ENCODE measurements around the gene NR2F2.

NR2F2 gene

DNA sequence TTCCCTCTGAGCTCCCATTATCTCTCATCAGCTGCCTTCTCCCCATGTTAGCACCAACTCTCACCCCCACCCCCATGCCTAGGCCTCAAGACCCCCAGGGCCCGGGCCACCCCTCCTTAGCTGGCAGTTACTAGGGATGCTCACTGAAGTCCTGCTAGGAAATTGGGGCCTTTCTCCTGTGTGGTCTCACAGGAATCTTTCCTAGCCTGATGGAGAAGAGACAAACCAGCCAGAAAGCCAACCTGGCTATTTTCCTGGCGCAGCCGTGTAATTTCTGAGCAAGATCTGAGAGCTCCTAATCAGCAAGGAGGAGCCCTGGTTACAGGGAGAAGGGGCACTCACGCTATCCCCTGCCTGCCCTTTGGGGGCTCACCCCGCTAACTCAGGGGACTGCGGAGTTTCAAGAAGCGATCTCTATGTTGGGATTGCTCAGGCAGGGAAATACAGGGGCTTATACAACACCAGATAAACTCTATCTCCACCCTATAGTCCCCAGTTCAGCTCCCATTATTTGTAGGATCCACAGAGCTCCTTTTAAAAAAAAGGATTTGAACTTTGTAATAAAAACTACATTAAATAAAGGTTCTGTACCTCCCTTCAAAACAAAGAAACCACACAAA is 25.2 kb downstream of the NR2F2 start:
- no peak for DNase-seq

DNA sequence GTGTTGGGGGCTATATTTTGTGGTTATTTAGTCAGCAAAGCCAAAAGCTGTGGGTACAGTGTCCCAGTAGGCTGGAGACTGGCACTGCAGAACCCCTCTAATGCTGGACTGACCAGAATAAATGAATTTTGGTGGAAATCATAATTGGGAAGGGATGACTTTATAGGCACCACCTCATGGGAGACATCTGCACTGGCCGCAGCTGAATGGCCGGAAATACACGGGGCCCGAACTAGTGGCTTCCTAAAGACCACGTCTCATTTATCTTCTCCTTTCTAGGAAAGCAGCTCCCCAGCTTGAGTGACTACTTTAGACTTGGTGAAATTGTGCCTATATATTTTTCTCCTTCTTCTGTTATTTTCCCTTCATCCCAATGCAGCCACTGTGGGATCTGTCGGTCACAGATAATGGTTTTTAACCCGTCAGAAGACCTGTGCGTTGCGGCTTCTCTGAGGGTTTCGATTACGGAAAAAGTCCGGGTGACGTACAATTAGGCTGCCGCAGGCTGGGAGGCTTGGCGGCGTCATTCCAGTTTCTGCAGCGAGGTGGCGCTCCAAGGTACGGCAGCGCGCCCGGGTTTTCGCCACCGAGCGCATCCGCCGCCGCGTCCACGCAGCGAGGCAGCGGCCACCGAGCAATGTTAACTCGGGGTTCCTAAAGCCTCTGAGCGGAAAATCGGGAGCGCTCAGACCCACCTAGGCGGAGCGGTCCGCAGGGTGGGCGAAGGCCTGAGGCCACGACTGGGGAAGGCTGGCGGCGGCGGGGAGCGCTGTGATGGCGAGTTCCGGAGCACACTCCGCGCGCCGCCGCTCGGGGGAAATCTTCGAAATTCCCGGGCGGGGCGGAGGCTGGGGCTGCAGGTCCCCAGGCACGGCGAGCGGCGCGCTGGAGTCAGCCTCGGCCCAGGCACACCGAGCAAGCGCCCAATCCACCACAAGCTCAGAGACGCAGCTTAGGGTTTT is 26.3 kb downstream of the NR2F2 start:
- no peak for DNase-seq

DNA sequence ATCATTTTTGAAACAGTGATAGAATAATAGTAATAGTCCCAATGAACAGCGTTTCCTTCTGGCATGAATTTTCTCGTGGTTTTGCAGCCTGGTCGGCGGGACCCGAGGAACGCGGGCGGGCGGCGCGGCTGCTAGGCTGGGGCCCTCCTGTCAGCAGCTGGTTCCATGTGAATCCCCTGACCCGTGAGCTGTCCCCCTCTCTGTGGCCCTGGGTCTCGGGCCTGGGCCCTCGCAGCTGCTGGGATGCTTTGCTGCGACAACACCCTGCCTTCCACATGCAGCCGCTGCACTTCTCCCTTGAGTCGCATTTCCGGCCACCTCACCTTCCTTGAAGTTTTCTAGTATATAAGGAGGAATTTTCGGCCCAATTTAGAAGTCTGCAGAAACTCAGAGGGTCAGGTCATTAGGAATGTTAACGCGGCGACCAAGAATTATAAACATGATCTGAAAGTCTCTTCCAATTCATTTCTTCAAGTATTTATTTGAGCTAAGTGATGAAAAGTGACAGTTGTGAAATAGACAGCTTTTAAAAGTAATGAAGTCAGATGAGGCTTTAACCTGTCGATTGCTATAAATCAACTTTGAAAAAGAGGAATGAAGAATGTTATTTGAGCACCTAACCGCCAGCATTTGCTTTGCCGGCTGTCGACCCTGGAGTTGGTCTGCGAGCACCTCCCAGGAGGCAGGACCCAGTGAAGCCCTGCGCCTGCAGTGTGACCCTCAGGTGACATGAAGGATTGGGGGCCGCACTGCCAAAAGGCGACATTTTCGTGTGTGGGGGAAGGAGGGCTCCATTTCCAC is 27.7 kb downstream of the NR2F2 start:
- DNase-seq: no peak

DNA sequence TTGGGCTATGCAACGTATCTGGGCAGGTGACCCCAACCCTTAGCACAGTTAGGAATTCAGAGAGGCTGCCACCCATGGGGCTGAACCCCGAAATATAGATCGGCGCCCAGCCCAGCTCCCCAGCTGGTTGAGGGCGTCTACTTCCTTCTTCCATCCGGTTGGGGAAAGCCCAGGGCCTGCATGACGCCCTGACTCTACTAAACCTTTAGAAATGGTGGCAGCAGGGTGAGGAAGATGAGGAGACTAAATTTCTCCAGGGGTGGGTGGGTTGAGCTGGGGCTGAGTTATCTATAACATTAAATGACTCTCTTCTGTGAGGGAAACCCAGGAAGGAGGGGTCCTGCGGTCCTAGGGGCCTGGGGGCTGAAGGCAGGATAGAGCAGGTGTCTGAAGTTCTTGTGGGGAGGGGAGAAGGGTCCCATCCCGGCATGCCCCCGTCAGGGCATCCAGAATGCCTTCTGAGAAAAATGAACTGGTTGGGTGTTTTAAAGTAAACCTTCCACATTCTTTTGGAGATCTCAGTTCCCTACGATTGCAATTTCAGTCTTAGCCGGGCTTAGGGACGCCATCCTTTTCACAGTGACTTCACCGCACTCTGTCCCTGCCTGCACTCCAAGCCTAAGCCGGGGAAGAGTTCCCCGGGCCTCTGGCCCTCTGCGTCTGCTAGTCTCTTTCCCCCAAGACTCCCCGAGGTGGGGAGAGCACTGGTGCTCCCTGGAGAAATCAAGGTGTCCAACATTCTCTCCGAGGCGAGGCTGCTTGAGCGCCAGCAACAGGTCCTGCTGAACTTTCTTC is 28.5 kb downstream of the NR2F2 start:
- no peak for DNase-seq

- DNase-seq: no peak
These were observed 29.4 kb downstream of the NR2F2 start for GRCh38 chr15:96359616-96360521.

- DNase-seq: no peak
These were observed 30.2 kb downstream of the NR2F2 start for GRCh38 chr15:96360581-96361308.

DNA sequence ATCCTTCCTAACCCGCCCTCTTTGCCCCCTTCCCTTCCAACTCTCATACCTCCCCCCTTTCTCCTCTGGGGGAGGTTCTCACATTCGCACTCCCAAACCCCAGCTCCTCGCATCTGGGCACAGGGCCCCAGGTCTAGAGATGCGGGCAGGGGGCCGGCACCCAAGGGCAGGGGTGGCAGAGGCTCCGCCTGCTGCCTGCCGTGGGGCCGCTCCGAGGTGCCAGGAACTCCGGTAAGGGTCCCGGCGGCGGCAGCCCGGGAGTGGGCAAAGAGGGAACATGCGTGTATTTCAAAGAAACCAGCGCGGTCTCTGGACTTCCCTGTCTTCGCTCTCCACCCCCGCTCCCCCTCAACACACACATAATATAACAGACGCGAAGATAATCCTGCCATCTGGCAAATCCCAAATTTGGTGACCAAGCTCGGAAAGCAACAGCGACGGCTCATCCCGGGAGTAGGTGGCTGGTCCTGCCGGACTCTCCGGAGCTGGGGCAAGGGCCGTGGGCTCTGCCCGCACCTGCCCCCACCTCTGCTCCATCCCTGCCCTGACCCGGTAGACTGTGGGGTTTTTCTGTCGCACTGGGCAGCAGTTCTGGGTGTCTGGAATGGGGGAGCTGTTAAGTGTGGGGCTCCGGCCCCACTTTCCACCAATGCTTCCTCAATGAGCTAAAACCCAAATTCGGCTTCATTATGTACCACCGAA is 31.0 kb downstream of the NR2F2 start:
- DNase-seq: no peak

DNA sequence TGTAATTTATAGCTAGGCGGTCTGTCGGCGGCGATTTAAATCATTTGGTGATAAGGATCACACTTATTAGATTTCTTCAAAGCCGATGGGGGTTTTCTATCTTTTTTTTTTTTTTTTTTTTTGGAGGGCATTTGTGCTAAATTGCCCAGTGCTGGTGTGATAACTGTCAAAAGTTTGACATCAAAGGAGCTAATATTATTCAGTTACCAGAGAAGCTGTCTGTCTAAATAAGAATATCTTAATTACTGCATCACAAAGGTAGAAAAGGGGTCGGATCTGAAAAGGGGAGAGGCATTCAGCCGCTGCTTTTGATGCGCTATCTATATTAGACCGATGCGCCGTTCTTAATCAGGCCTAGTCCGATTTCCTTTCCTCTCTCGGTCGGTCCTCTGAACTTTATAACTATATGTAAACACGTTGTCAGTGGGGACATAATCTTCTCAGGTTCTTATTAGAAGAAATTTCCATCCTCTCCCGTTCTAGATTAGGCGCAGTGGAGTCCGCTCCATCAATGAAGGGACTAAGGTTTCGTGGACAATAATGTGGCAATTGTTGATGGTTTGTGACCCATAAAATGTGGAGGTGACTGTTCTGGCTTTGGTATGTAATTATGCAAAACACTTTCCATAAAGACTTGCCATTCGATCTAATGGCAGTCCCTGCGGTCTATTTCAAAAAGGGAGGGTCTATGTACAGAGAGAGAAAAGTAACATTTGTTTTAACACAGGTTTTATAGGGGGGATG is 31.7 kb downstream of the NR2F2 start:
- DNase-seq: no peak

DNA sequence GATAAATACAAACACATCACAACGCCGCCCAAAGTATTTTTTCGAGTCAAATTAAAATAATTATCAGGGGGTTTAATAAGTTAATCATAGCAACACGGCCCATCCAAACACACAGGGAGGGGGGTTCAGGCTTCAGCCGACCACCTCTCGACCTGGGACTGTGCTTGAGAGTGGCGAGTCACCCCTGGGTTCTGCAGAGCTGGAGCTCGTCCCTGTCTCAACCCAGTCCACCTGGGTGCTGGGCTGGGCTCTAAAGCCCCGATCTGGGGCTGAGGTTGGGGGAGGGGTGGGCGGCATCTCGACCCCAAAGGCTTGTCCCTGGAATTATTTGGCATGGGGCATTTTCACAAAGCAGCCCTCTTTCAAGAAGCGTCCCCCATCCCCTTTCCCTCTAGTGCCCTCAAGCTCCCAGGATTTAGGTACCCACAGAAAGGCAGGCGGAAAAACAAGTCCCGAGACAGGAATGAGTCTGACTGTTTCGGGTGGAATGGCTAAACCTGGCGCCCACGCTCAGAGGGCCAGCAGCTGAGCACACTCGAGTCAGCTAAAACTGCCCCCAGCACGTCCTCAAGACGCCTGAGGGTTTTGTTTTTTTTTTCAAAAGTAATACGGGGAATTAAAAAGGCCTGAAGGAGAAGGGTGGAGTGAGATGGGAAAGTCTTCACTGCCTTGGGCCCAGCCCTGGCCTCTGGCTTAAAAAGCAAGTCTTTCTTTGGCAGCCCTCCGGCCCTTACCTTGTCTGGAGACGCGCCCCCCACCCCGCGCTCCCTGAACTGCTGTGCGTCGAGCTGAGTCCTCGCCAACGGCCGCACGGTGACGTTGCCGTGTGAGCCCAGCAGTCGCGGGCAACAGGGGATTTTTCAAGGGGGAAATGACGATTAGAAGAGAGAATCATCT is 32.5 kb downstream of the NR2F2 start:
- DNase-seq: no peak

DNA sequence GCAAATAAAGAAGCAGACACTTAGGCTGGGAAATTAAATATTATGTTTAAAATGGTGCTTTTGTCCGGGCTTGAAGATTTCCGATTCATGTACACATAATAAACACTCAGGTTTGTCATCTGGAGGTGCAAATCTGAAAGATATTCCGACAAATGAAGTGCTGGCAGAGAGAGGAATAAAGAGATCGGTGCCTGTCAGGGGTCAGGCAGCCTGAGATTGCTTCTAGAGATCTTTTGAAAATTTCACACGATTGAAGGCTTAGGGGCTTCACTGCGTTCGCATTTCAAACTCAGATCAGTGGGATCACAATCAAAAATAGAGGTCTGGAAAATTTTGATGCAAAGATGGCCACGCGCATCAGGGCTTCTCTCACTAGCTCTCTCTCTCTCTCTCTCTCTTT is 33.2 kb downstream of the NR2F2 start:
- DNase-seq: no peak

DNA sequence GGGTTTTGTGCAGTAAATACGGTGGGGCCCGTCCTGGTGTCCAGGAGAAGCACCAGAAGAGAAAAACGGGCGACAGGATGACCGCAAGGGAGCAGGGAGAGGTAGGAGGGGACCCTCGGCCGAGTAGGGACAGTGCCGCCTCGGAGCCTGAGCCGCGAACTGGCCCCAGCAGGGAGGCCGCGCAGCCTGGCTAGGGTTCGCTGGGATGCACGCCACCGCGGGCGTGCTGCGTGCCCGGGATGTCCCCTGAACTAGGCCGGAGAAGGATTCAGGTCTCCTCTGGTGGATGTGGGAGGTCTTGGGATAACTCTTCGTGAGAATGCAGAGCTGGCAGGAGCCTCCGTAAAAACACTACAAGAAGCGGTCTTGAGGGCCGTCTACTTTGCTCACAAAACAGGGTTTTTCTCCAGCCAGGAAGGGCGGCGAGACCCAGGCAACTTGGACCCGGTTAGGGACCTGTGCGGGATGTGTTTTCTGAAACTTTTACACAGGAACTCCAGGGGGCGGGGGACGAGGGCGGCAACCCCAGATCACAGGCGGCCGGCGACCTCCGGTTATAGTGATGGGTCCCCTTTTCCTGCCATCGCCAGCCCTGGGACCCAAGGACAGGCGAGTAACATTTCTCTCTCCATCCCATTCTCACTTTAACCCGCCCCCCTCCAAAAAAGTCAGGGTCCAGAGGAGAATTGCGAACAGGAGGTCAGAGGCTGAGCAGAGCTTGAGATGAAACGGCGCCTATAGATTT is 35.5 kb downstream of the NR2F2 start:
- DNase-seq: no peak

GRCh38 chr15:96366526-96366877 is 36.0 kb downstream of the NR2F2 start:
- no peak for DNase-seq

DNA sequence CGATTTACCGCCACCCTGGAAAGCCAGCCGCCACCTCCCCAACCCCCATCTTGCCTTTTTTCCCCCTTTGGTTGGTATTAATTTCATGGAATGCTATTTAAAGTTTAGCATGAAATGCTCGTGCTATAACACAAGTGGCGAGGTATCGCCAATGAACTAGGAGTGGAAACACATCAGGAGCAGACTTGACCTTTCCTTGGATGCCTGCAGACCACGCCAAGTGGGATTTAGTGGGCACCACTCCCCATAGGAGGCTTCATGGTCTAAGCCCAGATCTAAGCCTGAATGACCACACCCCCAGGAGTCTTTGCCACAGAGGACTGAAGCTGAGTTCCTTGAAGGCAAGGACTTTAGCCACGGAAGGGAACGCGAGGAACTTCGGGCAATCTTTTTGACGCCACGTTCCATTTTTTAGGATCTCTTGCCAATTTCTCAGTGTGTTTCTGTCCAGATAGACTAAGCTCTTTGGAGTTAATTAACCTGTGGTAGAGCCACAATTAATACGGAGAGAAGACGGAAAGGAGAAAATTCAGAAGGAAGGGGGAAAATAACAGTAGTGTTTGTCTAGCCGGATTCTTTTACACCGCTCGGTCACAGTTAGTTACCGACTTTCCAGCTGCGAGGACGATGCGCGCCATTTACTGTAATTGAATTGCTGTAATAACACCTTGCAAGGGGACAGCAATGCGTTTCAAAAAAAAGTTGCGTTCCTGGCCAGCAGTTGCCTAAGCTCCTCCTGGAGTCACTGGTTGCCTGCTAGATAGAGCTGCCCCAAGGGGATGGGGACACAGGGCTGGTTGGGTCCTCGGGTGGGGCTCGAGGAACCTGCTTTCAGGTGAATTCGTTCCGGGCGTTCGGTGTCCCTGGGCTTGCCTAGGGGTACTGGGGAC is 37.1 kb downstream of the NR2F2 start:
- DNase-seq: no peak

- DNase-seq: no peak
These were observed 38.9 kb downstream of the NR2F2 start for GRCh38 chr15:96369351-96369750.

DNA sequence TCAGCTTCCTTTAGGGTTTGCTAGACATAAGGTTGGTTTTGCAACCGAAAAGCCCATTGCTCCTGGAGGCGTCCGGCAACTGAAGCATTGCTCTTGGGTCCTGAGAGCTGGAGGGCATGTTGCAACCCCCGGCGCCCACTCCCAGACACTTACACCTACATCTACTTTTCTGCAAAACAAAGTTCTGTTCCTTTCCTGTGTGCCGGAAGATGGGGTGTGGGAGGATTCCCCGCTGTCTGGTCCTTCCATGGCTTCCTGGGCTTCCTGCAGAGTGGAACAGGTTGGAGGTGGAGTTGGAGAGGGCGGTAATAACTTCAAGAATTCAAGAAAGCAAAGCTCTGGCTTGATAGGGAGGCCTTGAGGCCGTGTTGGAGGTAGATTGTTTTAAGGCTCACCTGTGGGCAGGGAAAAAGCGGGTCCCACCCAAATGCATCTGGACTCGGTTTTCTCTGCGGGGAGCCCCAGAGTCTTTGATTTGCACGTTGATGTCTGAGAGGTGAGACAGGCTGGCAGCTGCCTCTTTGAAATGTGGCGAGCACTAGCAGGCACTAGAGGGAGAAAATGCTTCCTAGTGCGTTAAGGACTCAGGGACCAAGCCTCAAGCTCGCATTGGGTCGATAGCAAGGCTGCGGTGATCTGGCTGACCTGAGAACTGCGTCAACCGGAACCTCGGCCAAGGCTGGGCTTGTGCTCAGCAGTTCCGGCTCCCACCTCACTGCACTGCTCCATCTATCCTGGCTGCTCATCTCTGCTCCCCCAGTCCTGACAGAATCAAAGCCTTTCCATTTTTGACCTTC is 39.5 kb downstream of the NR2F2 start:
- DNase-seq: no peak

GRCh38 chr15:96372554-96372953 is 42.1 kb downstream of the NR2F2 start:
- DNase-seq: no peak

Data from NCI-H146 (cell line).